MG63 (cell line): ENCODE measurements around the gene PPIA. TPM values are rescaled to one million over a fixed set of nuclear protein-coding genes. Genes with fewer than 3 reads are reported as not detected.
"Not testable (repeated sequence)": the region's sequence is repeated elsewhere in the genome, so short reads cannot be mapped to it uniquely, and the experiment has no call there.

Experiments used
- DNase-seq: peaks from one replicate; pipeline ENCODE4 v3.0.0-alpha.2; 2020
- H3K27me3 ChIP-seq: fragments of 250-450 bp; sonication (Bioruptor Pico); 2 replicates; pipeline ENCODE4 v1.5.1; 2020; ENCODE audit warnings: mild to moderate bottlenecking, moderate library complexity
- H3K36me3 ChIP-seq: fragments of 250-450 bp; sonication (Bioruptor Pico); 2 replicates; pipeline ENCODE4 v1.5.1; 2020; ENCODE audit warnings: mild to moderate bottlenecking, moderate library complexity
- H3K4me3 ChIP-seq: fragments of 250-450 bp; sonication (Bioruptor Pico); 2 replicates; pipeline ENCODE4 v1.5.1; 2020; ENCODE audit warnings: mild to moderate bottlenecking, moderate library complexity
- H3K9me3 ChIP-seq: fragments of 250-450 bp; sonication (Bioruptor Pico); 2 replicates; pipeline ENCODE4 v1.5.1; 2020; ENCODE audit warnings: mild to moderate bottlenecking, moderate library complexity
- total RNA-seq: library from RNA; depleted of rRNA; stranded (reverse); fragments of >200 nt; shearing (Covaris generic); gene quantifications from 2 replicates; pipeline ENCODE4 v1.2.3, GENCODE V29; 2014; ENCODE audit warnings: low replicate concordance

Gene PPIA
- total RNA-seq, 1 experiment from 2014 or later = 6,806 TPM

GRCh38 chr7:44772867-44773266, 23.6 kb upstream of the PPIA start:
- DNase-seq = no peak
- H3K27me3 ChIP-seq = no peaks in the 10 kb centered on the region
- no peak overlapping the region for H3K4me3 ChIP-seq
- no peaks in the 10 kb centered on the region for H3K36me3 ChIP-seq
- H3K9me3 ChIP-seq = no peaks in the 10 kb centered on the region

- not testable (repeated sequence) for H3K27me3 ChIP-seq, H3K9me3 ChIP-seq, H3K4me3 ChIP-seq, DNase-seq, H3K36me3 ChIP-seq
Observed at GRCh38 chr7:44774486-44774885, 22.0 kb upstream of the PPIA start.

GRCh38 chr7:44775383-44776107, 20.9 kb upstream of the PPIA start:
- no peak overlapping the region for H3K4me3 ChIP-seq
- no peaks in the 10 kb centered on the region for H3K36me3 ChIP-seq
- H3K27me3 ChIP-seq = no peaks in the 10 kb centered on the region
- no peak for DNase-seq
- H3K9me3 ChIP-seq = no peaks in the 10 kb centered on the region

GRCh38 chr7:44776211-44776610, 20.3 kb upstream of the PPIA start:
- Histone ChIP-seq H3K4me3 (no peak overlapping the region), H3K36me3 (no peaks in the 10 kb centered on the region), H3K27me3 (no peaks in the 10 kb centered on the region), H3K9me3 (no peaks in the 10 kb centered on the region)
- DNase-seq = no peak

GRCh38 chr7:44782460-44782859, 14.0 kb upstream of the PPIA start:
- Histone ChIP-seq H3K36me3 (no peaks in the 10 kb centered on the region), H3K4me3 (no peak overlapping the region), H3K27me3 (no peaks in the 10 kb centered on the region), H3K9me3 (peaks cover 4% of the 10 kb centered on the region)
- no peak for DNase-seq

- peaks cover 4% of the 10 kb centered on the region for H3K9me3 ChIP-seq
- no peak overlapping the region for H3K4me3 ChIP-seq
- no peaks in the 10 kb centered on the region for H3K27me3 ChIP-seq
- no peak for DNase-seq
- no peaks in the 10 kb centered on the region for H3K36me3 ChIP-seq
Observed at GRCh38 chr7:44783407-44783806, 13.1 kb upstream of the PPIA start.

GRCh38 chr7:44784364-44784763, 12.1 kb upstream of the PPIA start:
- Histone ChIP-seq H3K36me3 (no peaks in the 10 kb centered on the region), H3K9me3 (peaks cover 4% of the 10 kb centered on the region), H3K4me3 (no peak overlapping the region), H3K27me3 (no peaks in the 10 kb centered on the region)
- no peak for DNase-seq

- not testable (repeated sequence) for H3K4me3 ChIP-seq, H3K36me3 ChIP-seq, H3K9me3 ChIP-seq, H3K27me3 ChIP-seq, DNase-seq
Observed at GRCh38 chr7:44785218-44785617, 11.3 kb upstream of the PPIA start.

GRCh38 chr7:44787041-44787440, 9.4 kb upstream of the PPIA start:
- H3K9me3 ChIP-seq = peaks cover 4% of the 10 kb centered on the region
- H3K4me3 ChIP-seq = no peak overlapping the region
- H3K27me3 ChIP-seq = no peaks in the 10 kb centered on the region
- no peak for DNase-seq
- no peaks in the 10 kb centered on the region for H3K36me3 ChIP-seq

- Histone ChIP-seq H3K9me3 (peaks cover 4% of the 10 kb centered on the region), H3K36me3 (no peaks in the 10 kb centered on the region), H3K27me3 (no peaks in the 10 kb centered on the region), H3K4me3 (no peak overlapping the region)
- no peak for DNase-seq
Observed at GRCh38 chr7:44787762-44788161, 8.7 kb upstream of the PPIA start.

GRCh38 chr7:44789990-44790389, 6.5 kb upstream of the PPIA start:
- H3K4me3 ChIP-seq = no peak overlapping the region

GRCh38 chr7:44791278-44792219, 4.9 kb upstream of the PPIA start:
- H3K4me3 ChIP-seq = no peak overlapping the region
- peak; percentile 18 for DNase-seq
- H3K9me3 ChIP-seq = no peaks in the 10 kb centered on the region
- no peaks in the 10 kb centered on the region for H3K27me3 ChIP-seq
- peaks cover under 1% of the 10 kb centered on the region for H3K36me3 ChIP-seq

More at GRCh38 chr7:44789990-44790389, 6.5 kb upstream of the PPIA start:
- H3K36me3 ChIP-seq = no peaks in the 10 kb centered on the region
- H3K27me3 ChIP-seq = no peaks in the 10 kb centered on the region
- DNase-seq = no peak
- no peaks in the 10 kb centered on the region for H3K9me3 ChIP-seq

- no peak for DNase-seq
- H3K36me3 ChIP-seq = peaks cover 23% of the 10 kb centered on the region
Observed at GRCh38 chr7:44793919-44794318, 2.6 kb upstream of the PPIA start.

GRCh38 chr7:44794331-44794730, 2.1 kb upstream of the PPIA start:
- no peaks in the 10 kb centered on the region for H3K27me3 ChIP-seq
- no peak overlapping the region for H3K4me3 ChIP-seq
- DNase-seq = no peak
- H3K36me3 ChIP-seq = peaks cover 27% of the 10 kb centered on the region
- no peaks in the 10 kb centered on the region for H3K9me3 ChIP-seq

More at GRCh38 chr7:44793919-44794318, 2.6 kb upstream of the PPIA start:
- Histone ChIP-seq H3K4me3 (no peak overlapping the region), H3K27me3 (no peaks in the 10 kb centered on the region), H3K9me3 (no peaks in the 10 kb centered on the region)

- H3K36me3 ChIP-seq = peaks cover 45% of the 10 kb centered on the region
- no peak for DNase-seq
- H3K9me3 ChIP-seq = no peaks in the 10 kb centered on the region
- H3K27me3 ChIP-seq = no peaks in the 10 kb centered on the region
- peak overlapping the region; percentile 98 for H3K4me3 ChIP-seq
Observed at GRCh38 chr7:44796034-44796503, 412 bp upstream of the PPIA start.

GRCh38 chr7:44797329-44798258, 1.1 kb downstream of the PPIA start:
- Histone ChIP-seq H3K9me3 (no peaks in the 10 kb centered on the region), H3K36me3 (peaks cover 60% of the 10 kb centered on the region), H3K4me3 (peak overlapping the region; percentile 98), H3K27me3 (no peaks in the 10 kb centered on the region)
- peak; percentile 90 for DNase-seq
